Natural killer cell (primary cell): Measurements from ENCODE around the gene ITPR1. TPM values are rescaled to one million over a fixed set of nuclear protein-coding genes. Genes with fewer than 3 reads are reported as not detected.

Experiments
- ATAC-seq, 3 donors: fragments of 150-1000 bp in 2 of 3; fragments of 200-7000 bp in 1 of 3; cut with Tn5 transposase; 1 replicate in 1 of 3; 2 replicates in 2 of 3; pipeline ENCODE4 v1.10.0; 2021; ENCODE audit warnings: mild to moderate bottlenecking in 2 of 3, moderate library complexity in 2 of 3
- DNase-seq, 2 donors: peaks; one replicate each; pipeline versions ENCODE4 v3.0.0 to v3.0.0-alpha.2; 2013 to 2021; ENCODE audit warnings: mixed read lengths in 1 of 2
- H3K27ac ChIP-seq: one replicate; pipeline ENCODE4 v1.5.1; 2013; ENCODE audit warnings: mild to moderate bottlenecking, low read length
- H3K27me3 ChIP-seq: one replicate; pipeline ENCODE4 v1.6.1; 2013; ENCODE audit warnings: low read length; ENCODE audit not compliant: control insufficient read depth, insufficient read depth
- H3K36me3 ChIP-seq: one replicate; pipeline ENCODE4 v1.6.1; 2013; ENCODE audit warnings: low read length; ENCODE audit not compliant: control insufficient read depth, insufficient read depth
- H3K4me1 ChIP-seq: one replicate; pipeline ENCODE4 v1.6.1; 2013; ENCODE audit warnings: low read length; ENCODE audit not compliant: control insufficient read depth, insufficient read depth
- H3K4me3 ChIP-seq: one replicate; pipeline ENCODE4 v1.5.1; 2013; ENCODE audit warnings: low read length
- H3K9me3 ChIP-seq: one replicate; pipeline ENCODE4 v1.6.1; 2013; ENCODE audit warnings: low read length; ENCODE audit not compliant: control insufficient read depth, insufficient read depth
- H3K27ac Mint-ChIP-seq, 2 donors: one replicate each; pipeline ENCODE4 v1.8.0; 2022; ENCODE audit warnings: mild to moderate bottlenecking in 2 of 2, mixed read lengths in 2 of 2, moderate library complexity in 1 of 2
- H3K27me3 Mint-ChIP-seq, 2 donors: one replicate each; pipeline ENCODE4 v1.8.0; 2022; ENCODE audit warnings: low read depth in 2 of 2, mixed read lengths in 2 of 2
- H3K36me3 Mint-ChIP-seq: one replicate; pipeline ENCODE4 v1.8.0; 2022; ENCODE audit warnings: mixed read lengths
- H3K4me1 Mint-ChIP-seq, 2 donors: one replicate each; pipeline ENCODE4 v1.8.0; 2022; ENCODE audit warnings: mixed read lengths in 2 of 2
- H3K4me3 Mint-ChIP-seq: one replicate; pipeline ENCODE4 v1.8.0; 2022; ENCODE audit warnings: mild to moderate bottlenecking, moderate library complexity, mixed read lengths
- H3K9me3 Mint-ChIP-seq, 2 donors: one replicate each; pipeline ENCODE4 v1.8.0; 2022; ENCODE audit warnings: mixed read lengths in 2 of 2
- WGBS: methylation state at CpG from one replicate; pipeline ENCODE4 v1.1.7; 2013; ENCODE audit warnings: missing lambda C conversion rate; ENCODE audit not compliant: insufficient coverage; 5-methylcytosine and 5-hydroxymethylcytosine counted together
- intact Hi-C: fragments of 100-400 bp; cut with micrococcal nuclease; formaldehyde crosslinking; loops from one replicate; pipeline ENCODE4 v1.14.2; 2022
- total RNA-seq, 4 donors: library from RNA; stranded (reverse); fragments of 120-200 nt in 1 of 4; gene quantifications; one replicate each; pipeline versions ENCODE4 v1.2.3 to v1.2.4, GENCODE V29; 2013 to 2022
- TF ChIP-seq, protein P1 (sequence below): fragments of 200-600 bp; IDR thresholded peaks from one replicate; pipeline ENCODE4 v1.8.0; 2022; ENCODE audit warnings: antibody characterized with exemption

Gene ITPR1
- total RNA-seq, 3 donors from 2014 or later (not counting 1 experiment from before 2014, with no cell fraction given): 86.7 to 123 (median 94.8) TPM

DNA sequence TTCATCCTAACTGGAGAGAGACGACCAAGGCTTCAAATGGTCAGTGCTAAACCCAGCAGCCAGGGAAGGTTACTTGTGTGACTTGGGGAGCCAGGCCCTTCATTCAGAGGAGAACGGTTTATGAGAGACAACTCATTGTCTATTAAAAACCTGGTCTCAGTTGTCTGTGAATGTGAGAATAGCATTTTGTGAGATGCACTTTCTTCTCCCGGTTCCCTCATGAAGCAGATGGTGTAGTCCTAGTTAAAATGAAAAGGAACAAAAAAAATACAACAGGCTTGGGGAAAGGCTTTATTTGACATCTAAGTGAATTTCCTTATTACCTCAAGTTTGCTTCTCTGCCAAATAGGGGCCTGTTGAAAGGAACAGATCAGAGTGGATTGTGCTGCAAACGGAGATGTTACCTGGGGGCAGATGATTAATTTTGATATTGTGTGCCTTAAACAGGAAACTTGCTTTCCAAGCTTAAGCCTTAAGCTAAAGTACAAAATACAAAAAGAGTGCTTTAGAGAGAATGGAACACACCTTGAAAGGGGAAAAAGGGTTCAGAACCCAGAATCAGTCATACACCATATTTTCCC, 283.3 kb downstream of the ITPR1 start:
- 96% methylated on average over 4 of the region's 4 CpGs for WGBS
- Mint-ChIP-seq H3K4me3 (no peak overlapping the region), H3K9me3 (no peaks in the 10 kb centered on the region), H3K4me1 (peaks cover 22 to 35% of the 10 kb centered on the region in 2 donors), H3K27ac (no peak overlapping the region), H3K27me3 (no peaks in the 10 kb centered on the region), H3K36me3 (peaks cover 9% of the 10 kb centered on the region)
- TF ChIP-seq, protein P1, sequence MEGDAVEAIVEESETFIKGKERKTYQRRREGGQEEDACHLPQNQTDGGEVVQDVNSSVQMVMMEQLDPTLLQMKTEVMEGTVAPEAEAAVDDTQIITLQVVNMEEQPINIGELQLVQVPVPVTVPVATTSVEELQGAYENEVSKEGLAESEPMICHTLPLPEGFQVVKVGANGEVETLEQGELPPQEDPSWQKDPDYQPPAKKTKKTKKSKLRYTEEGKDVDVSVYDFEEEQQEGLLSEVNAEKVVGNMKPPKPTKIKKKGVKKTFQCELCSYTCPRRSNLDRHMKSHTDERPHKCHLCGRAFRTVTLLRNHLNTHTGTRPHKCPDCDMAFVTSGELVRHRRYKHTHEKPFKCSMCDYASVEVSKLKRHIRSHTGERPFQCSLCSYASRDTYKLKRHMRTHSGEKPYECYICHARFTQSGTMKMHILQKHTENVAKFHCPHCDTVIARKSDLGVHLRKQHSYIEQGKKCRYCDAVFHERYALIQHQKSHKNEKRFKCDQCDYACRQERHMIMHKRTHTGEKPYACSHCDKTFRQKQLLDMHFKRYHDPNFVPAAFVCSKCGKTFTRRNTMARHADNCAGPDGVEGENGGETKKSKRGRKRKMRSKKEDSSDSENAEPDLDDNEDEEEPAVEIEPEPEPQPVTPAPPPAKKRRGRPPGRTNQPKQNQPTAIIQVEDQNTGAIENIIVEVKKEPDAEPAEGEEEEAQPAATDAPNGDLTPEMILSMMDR: no peak
- H3K4me1 ChIP-seq: no peaks in the 10 kb centered on the region
- H3K9me3 ChIP-seq: no peaks in the 10 kb centered on the region
- H3K4me3 ChIP-seq: no peak overlapping the region
- no peak overlapping the region for H3K27ac ChIP-seq
- H3K27me3 ChIP-seq: no peaks in the 10 kb centered on the region
- no peak for DNase-seq
- H3K36me3 ChIP-seq: peaks cover 9% of the 10 kb centered on the region
- ATAC-seq: no peak
- intact Hi-C loops: no loop called here

DNA sequence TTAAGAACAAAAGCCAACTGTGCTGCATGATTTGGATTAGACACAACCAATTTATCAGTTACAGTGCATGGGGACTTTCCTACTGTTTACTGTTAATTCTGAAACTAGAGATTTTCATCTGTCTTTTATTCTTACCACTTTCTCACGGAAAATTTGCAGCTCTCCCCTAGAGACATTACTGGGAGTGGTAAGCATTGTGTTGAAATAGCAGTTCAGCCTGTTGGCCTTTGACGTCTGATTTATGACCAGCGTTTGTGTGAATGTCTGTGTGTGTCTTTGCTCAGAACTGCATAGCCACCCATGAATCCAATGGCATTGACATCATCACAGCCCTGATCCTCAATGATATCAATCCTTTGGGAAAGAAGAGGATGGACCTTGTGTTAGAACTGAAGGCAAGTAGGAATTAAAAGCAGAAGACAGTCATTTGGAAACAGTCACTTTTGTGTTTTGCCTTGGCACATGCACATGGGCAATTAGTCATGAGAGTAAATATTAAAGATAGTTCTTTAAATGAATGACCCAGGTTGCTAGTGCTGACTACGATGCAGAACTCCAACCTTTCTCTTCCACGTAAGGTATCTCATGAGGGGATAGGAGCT, 283.9 kb downstream of the ITPR1 start:
- H3K27ac Mint-ChIP-seq: no peak overlapping the region

DNA sequence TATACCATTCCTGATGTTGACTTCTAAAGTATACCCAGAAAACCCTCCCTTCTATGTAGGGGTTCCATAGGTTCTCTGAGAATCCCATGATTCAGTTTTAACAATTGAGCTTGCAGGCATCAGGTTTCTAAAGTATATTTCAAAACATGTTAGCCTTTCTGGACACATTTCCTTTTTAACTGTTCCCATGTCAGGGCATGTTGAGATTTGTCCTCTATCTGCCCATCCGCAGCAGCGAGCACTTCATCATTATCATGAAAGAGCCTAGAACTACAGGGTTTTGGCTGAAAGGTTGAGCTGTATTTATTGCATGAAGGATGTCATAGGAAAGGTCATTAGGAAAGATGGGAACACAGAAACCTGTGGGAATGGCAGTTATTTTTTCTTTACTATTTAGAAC, 285.0 kb downstream of the ITPR1 start:
- Histone ChIP-seq H3K27ac (no peak overlapping the region), H3K4me1 (no peaks in the 10 kb centered on the region), H3K9me3 (no peaks in the 10 kb centered on the region), H3K4me3 (no peak overlapping the region), H3K27me3 (no peaks in the 10 kb centered on the region), H3K36me3 (peaks cover 14% of the 10 kb centered on the region)
- TF ChIP-seq, protein P1: no peak
- Mint-ChIP-seq H3K4me3 (no peak overlapping the region), H3K4me1 (peaks cover 15 to 27% of the 10 kb centered on the region in 2 donors), H3K27me3 (no peaks in the 10 kb centered on the region), H3K9me3 (no peaks in the 10 kb centered on the region), H3K27ac (no peak overlapping the region), H3K36me3 (peaks cover 9% of the 10 kb centered on the region)
- ATAC-seq (no peak), DNase-seq (no peak)
- intact Hi-C loops: no loop called here
- WGBS: 100% methylated on average over 2 of the region's 2 CpGs

More for the DNA sequence above, 283.9 kb downstream of the ITPR1 start:
- Histone ChIP-seq H3K27me3 (no peaks in the 10 kb centered on the region), H3K36me3 (peaks cover 9% of the 10 kb centered on the region), H3K9me3 (no peaks in the 10 kb centered on the region), H3K4me1 (no peaks in the 10 kb centered on the region), H3K27ac (no peak overlapping the region), H3K4me3 (no peak overlapping the region)
- Mint-ChIP-seq H3K36me3 (peaks cover 9% of the 10 kb centered on the region), H3K27me3 (no peaks in the 10 kb centered on the region), H3K9me3 (no peaks in the 10 kb centered on the region), H3K4me3 (no peak overlapping the region), H3K4me1 (peaks cover 22 to 35% of the 10 kb centered on the region in 2 donors)
- TF ChIP-seq, protein P1: no peak
- DNase-seq (peak in 1 of 2 donors; percentile 6), ATAC-seq (peak in 1 of 3 donors; percentile 21)
- 61% methylated on average over 5 of the region's 5 CpGs for WGBS
- intact Hi-C loops: no loop called here
